HL-60 (cell line): Measurements from ENCODE around the gene CAMK2B.

ENCODE experiments used
- DNase-seq, 2 experiments: peaks; one replicate each; pipeline ENCODE4 v3.0.0-alpha.2; 2010 to 2020; ENCODE audit warnings: low read depth in 1 of 2, low spot score in 1 of 2
- H3K27ac ChIP-seq: fragments of 250-450 bp; sonication (Bioruptor Pico); replicated peaks from 2 replicates; pipeline ENCODE4 v1.5.1; 2020; ENCODE audit warnings: mild to moderate bottlenecking, moderate library complexity
- H3K27me3 ChIP-seq: fragments of 250-450 bp; sonication (Bioruptor Pico); 2 replicates; pipeline ENCODE4 v1.5.1; 2021; ENCODE audit warnings: mild to moderate bottlenecking, moderate library complexity; ENCODE audit not compliant: insufficient read depth, poor library complexity, severe bottlenecking
- H3K4me3 ChIP-seq: replicated peaks from 2 replicates; pipeline ENCODE4 v1.5.1; 2011; ENCODE audit warnings: mild to moderate bottlenecking, control low read depth, low read length; ENCODE audit not compliant: insufficient read depth
- GABPA ChIP-seq: IDR thresholded peaks from 2 replicates; pipeline ENCODE4 v1.6.1; 2012; ENCODE audit warnings: low read depth
- POLR2AphosphoS5 ChIP-seq: IDR thresholded peaks from 2 replicates; pipeline ENCODE4 v1.6.1; 2012; ENCODE audit warnings: low read depth
- SPI1 ChIP-seq: IDR thresholded peaks from 2 replicates; pipeline ENCODE4 v1.6.1; 2012; ENCODE audit warnings: low read depth, mild to moderate bottlenecking, borderline replicate concordance
- TF ChIP-seq, protein P1 (sequence below): IDR thresholded peaks from one replicate; pipeline ENCODE4 v1.5.1; 2011; ENCODE audit warnings: low read length, control low read depth, inconsistent platforms; ENCODE audit not compliant: insufficient read depth
- TF ChIP-seq, protein P2 (sequence below): IDR thresholded peaks from 2 replicates; pipeline ENCODE4 v1.6.1; 2012; ENCODE audit warnings: low read depth; ENCODE audit not compliant: insufficient replicate concordance

CAMK2B gene

DNA sequence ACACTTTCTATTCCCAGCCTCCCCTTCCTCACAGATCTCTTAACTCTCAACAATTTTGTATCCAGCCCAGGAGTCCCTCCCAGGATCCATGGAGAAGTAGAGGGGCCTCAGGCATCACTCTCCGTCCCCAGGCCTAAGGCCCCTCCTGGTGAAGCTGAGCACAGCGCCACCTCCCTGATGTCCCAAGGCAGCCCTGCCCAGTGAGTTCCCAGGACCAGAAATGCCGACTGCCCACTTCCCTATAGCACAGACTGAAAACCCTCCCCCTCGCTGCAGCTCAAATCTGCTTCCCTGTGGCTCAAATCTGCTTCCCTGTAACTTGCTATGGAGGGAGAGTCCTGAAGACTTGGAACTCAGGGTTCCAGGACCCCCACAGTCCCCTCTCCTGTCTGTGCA, 89.1 kb downstream of the CAMK2B start:
- no peak overlapping the region for H3K4me3 ChIP-seq
- TF ChIP-seq, protein P1, sequence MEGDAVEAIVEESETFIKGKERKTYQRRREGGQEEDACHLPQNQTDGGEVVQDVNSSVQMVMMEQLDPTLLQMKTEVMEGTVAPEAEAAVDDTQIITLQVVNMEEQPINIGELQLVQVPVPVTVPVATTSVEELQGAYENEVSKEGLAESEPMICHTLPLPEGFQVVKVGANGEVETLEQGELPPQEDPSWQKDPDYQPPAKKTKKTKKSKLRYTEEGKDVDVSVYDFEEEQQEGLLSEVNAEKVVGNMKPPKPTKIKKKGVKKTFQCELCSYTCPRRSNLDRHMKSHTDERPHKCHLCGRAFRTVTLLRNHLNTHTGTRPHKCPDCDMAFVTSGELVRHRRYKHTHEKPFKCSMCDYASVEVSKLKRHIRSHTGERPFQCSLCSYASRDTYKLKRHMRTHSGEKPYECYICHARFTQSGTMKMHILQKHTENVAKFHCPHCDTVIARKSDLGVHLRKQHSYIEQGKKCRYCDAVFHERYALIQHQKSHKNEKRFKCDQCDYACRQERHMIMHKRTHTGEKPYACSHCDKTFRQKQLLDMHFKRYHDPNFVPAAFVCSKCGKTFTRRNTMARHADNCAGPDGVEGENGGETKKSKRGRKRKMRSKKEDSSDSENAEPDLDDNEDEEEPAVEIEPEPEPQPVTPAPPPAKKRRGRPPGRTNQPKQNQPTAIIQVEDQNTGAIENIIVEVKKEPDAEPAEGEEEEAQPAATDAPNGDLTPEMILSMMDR: no peak
- peak; percentile 75 for TF ChIP-seq SPI1
- H3K27me3 ChIP-seq: no peaks in the 10 kb centered on the region
- peak; percentile 41 to 54 for DNase-seq
- H3K27ac ChIP-seq: no peak overlapping the region

DNA sequence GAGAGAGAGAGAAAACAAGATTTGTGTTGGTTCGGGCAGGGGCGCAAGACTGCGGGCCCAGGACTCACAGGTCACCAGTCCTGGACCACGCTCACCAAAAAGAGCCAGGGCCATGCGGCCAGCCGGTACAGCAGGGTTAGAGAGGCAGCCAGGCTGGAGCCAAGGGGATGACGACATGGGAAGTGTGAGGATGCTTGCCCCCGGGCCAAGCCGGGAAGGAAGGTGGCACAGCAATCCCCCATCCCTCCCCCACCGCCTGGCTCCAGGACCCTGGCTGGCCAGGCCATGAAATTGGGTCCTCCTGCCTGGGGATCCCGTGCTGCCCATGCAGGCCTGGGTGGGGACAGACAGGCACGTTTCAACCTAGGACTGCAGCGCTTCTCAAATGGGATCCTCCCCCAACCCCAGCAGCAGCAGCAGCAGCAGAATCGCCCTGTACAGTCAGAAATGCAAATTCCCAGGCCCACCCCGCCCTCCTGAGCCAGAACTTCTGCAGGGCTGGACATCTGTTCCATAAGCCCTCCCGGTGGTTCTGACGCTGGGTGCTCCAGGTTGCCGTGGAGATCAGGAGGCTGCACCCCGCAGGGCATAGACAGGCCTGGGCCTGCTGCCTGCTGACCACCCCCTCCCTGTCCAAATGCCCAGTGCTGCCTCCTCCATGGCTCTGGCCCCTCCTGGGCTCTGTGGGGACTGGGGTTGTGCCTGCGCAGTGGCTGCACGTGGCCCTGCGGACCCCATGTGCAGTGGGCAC, 89.6 kb downstream of the CAMK2B start:
- Histone ChIP-seq H3K27ac (no peak overlapping the region), H3K4me3 (no peak overlapping the region), H3K27me3 (no peaks in the 10 kb centered on the region)
- TF ChIP-seq, protein P1: no peak
- TF ChIP-seq, protein P2, sequence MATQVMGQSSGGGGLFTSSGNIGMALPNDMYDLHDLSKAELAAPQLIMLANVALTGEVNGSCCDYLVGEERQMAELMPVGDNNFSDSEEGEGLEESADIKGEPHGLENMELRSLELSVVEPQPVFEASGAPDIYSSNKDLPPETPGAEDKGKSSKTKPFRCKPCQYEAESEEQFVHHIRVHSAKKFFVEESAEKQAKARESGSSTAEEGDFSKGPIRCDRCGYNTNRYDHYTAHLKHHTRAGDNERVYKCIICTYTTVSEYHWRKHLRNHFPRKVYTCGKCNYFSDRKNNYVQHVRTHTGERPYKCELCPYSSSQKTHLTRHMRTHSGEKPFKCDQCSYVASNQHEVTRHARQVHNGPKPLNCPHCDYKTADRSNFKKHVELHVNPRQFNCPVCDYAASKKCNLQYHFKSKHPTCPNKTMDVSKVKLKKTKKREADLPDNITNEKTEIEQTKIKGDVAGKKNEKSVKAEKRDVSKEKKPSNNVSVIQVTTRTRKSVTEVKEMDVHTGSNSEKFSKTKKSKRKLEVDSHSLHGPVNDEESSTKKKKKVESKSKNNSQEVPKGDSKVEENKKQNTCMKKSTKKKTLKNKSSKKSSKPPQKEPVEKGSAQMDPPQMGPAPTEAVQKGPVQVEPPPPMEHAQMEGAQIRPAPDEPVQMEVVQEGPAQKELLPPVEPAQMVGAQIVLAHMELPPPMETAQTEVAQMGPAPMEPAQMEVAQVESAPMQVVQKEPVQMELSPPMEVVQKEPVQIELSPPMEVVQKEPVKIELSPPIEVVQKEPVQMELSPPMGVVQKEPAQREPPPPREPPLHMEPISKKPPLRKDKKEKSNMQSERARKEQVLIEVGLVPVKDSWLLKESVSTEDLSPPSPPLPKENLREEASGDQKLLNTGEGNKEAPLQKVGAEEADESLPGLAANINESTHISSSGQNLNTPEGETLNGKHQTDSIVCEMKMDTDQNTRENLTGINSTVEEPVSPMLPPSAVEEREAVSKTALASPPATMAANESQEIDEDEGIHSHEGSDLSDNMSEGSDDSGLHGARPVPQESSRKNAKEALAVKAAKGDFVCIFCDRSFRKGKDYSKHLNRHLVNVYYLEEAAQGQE: no peak
- no peak for TF ChIP-seq POLR2AphosphoS5
- DNase-seq: no peak

DNA sequence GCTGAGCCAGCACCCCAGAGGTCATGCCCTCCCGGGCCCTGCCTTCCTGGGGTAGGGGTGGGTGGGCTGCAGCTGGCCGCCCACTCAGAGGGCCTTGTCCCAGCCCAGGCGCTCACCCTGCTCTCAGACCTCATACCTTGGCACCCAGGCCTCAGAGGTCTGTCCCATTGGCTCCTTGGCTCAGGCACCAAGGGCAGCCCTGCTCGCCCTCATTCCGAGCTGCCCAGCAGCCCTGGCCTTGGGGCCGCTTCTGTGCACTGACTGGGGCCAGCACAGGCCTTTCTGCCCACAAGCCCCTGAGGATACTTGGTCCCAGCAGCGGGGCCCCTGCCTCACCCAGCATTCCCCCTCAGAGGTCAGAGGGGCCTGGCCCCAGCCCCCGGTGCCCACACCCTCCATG, 90.3 kb downstream of the CAMK2B start:
- DNase-seq: no peak
- no peak for TF ChIP-seq SPI1
- TF ChIP-seq POLR2AphosphoS5: no peak
- no peak for TF ChIP-seq GABPA
- TF ChIP-seq, protein P2: no peak
- TF ChIP-seq, protein P1: no peak
- Histone ChIP-seq H3K27ac (no peak overlapping the region), H3K4me3 (no peak overlapping the region), H3K27me3 (no peaks in the 10 kb centered on the region)
